Measurements from ENCODE around the gene POLR2H.

- no peak for TF ChIP-seq CTCF (conservative IDR thresholded peaks at IDR 0.05 in 1 of 2, IDR thresholded peaks at IDR 0.05 in 1 of 2; ENCODE audit: extremely low read depth in 1 of 2, insufficient read depth in 1 of 2, low read depth in 1 of 2, low read length in 2 of 2)
- no peak for TF ChIP-seq EZH2 (IDR thresholded peaks at IDR 0.05; ENCODE audit: borderline replicate concordance, low read length)
Measured at GRCh38 chr3:184359610-184360009, 1.9 kb upstream of the POLR2H start.
